ENCODE results near the gene SLC25A21. TPM values are rescaled to one million over a fixed set of nuclear protein-coding genes. Genes with fewer than 3 reads are reported as not detected.
"Not testable (repeated sequence)": the region's sequence is repeated elsewhere in the genome, so short reads cannot be mapped to it uniquely, and the experiment has no call there.

Gene SLC25A21
- total RNA-seq, 2 donors from 2014 or later: 0.14 to 0.64 TPM

- ATAC-seq: no peak
- intact Hi-C loops (cut with DNase I, micrococcal nuclease): no loop called here
Measured at GRCh38 chr14:36721877-36722276, 450.5 kb downstream of the SLC25A21 start.

GRCh38 chr14:36720657-36721056 is 451.7 kb downstream of the SLC25A21 start:
- DNase-seq: no peak
- intact Hi-C loops (cut with DNase I, micrococcal nuclease): no loop called here
- ATAC-seq: no peak

More at GRCh38 chr14:36721877-36722276, 450.5 kb downstream of the SLC25A21 start:
- no peak for DNase-seq

- intact Hi-C loops (cut with DNase I, micrococcal nuclease): no loop called here
- DNase-seq (no peak), ATAC-seq (no peak)
Measured at GRCh38 chr14:36719823-36720222, 452.6 kb downstream of the SLC25A21 start.

- ATAC-seq (no peak), DNase-seq (no peak)
- intact Hi-C loops (cut with DNase I, micrococcal nuclease): no loop called here
Measured at GRCh38 chr14:36718216-36718615, 454.2 kb downstream of the SLC25A21 start.

GRCh38 chr14:36717363-36717762 is 455.0 kb downstream of the SLC25A21 start:
- DNase-seq (no peak), ATAC-seq (no peak)
- intact Hi-C loops (cut with DNase I, micrococcal nuclease): no loop called here

GRCh38 chr14:36716614-36717184 is 455.7 kb downstream of the SLC25A21 start:
- no peak for ATAC-seq
- no peak for DNase-seq
- intact Hi-C loops (cut with DNase I, micrococcal nuclease): no loop called here

- ATAC-seq: peak; percentile 37
- intact Hi-C loops (cut with DNase I, micrococcal nuclease): no loop called here
- no peak for DNase-seq
Measured at GRCh38 chr14:36713960-36714703, 458.3 kb downstream of the SLC25A21 start.

GRCh38 chr14:36707570-36707969 is 464.8 kb downstream of the SLC25A21 start:
- intact Hi-C loops (cut with DNase I, micrococcal nuclease): no loop called here
- no peak for ATAC-seq

GRCh38 chr14:36702474-36702873 is 469.9 kb downstream of the SLC25A21 start:
- ATAC-seq: no peak
- DNase-seq: no peak
- intact Hi-C loops (cut with DNase I, micrococcal nuclease): no loop called here

More at GRCh38 chr14:36707570-36707969, 464.8 kb downstream of the SLC25A21 start:
- DNase-seq: no peak

GRCh38 chr14:36701132-36701531 is 471.3 kb downstream of the SLC25A21 start:
- DNase-seq (no peak), ATAC-seq (no peak)
- intact Hi-C loops (cut with DNase I, micrococcal nuclease): no loop called here

GRCh38 chr14:36700651-36701050 is 471.8 kb downstream of the SLC25A21 start:
- intact Hi-C loops (cut with DNase I, micrococcal nuclease): no loop called here
- no peak for ATAC-seq
- no peak for DNase-seq

- DNase-seq; intact Hi-C loops (cut with DNase I, micrococcal nuclease); ATAC-seq: not testable (repeated sequence)
Measured at GRCh38 chr14:36699420-36699819, 473.0 kb downstream of the SLC25A21 start.

- intact Hi-C loops (cut with DNase I, micrococcal nuclease): no loop called here
- ATAC-seq: no peak
- no peak for DNase-seq
Measured at GRCh38 chr14:36690311-36691040, 481.9 kb downstream of the SLC25A21 start.

- DNase-seq (no peak), ATAC-seq (no peak)
- intact Hi-C loops (cut with DNase I, micrococcal nuclease): no loop called here
Measured at GRCh38 chr14:36684946-36685345, 487.5 kb downstream of the SLC25A21 start.

- DNase-seq (no peak), ATAC-seq (no peak)
- intact Hi-C loops (cut with DNase I, micrococcal nuclease): no loop called here
Measured at GRCh38 chr14:36683083-36683724, 489.2 kb downstream of the SLC25A21 start.

- ATAC-seq (no peak), DNase-seq (no peak)
- intact Hi-C loops (cut with DNase I, micrococcal nuclease): no loop called here
Measured at GRCh38 chr14:36682338-36682737, 490.1 kb downstream of the SLC25A21 start.

- intact Hi-C loops (cut with DNase I, micrococcal nuclease): no loop called here
- ATAC-seq (no peak), DNase-seq (no peak)
Measured at GRCh38 chr14:36676236-36676635, 496.2 kb downstream of the SLC25A21 start.

- DNase-seq: no peak
- intact Hi-C loops (cut with DNase I, micrococcal nuclease): no loop called here
- ATAC-seq: no peak
Measured at GRCh38 chr14:36675581-36675980, 496.8 kb downstream of the SLC25A21 start.

GRCh38 chr14:36674659-36675058 is 497.7 kb downstream of the SLC25A21 start:
- ATAC-seq (no peak), DNase-seq (no peak)
- intact Hi-C loops (cut with DNase I, micrococcal nuclease): no loop called here

All from left colon (tissue), 2 donors.